GM19372 (cell line): ENCODE data around the gene CMTM8.

Experiments used
- ATAC-seq: cut with Tn5 transposase; IDR thresholded peaks from one replicate; pipeline ENCODE4 v1.9.1; 2021; ENCODE audit warnings: mild to moderate bottlenecking, low read depth, moderate library complexity; ENCODE audit not compliant: unreplicated experiment

CMTM8 gene

DNA sequence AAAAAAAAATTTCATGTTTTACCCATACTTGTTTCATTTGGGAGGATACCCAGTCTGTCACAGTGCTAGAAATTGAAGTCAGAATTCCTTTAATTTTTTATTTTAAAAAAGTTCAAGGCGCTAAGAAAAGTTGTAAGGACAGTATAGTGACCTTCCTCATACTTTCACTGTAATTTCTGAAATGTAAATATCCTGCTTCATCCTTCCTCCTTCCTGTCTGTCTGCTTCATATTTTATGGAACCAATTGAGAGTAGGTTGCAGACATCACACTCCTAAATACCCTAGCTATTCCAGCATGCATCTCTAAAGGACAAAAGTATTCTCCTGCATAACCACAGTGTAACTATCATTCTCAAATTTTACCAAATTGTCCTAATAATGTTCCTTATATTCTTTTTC is 35.8 kb downstream of the CMTM8 start:
- no peak for ATAC-seq

- no peak for ATAC-seq
Observed at GRCh38 chr3:32275506-32275905, 37.0 kb downstream of the CMTM8 start.

DNA sequence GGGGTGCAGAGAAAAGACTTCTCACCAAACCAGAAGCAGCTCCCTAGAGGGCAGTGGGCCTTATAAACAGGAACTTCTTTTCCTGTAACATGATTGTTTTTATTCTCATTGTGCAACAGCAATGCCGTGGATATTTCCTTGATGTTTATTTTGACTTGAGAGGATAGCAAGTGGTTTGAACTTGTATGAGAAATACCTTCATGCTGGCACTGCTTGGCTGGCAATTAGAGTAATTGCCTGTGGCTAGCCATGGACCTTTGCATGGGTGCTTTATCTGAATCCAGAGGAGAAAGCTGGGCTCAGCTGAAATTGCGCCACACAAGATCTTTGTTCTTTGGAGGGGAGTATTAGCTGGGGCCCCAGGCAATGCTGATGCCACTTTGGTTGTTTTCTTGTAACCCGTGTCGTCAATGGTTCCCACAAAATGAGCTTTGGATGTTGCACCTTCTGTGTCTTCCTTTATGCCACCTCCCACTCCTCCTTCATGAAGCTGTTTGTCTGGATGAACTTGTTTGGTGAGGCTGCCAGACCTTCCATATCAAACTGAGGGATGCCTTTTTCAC is 37.9 kb downstream of the CMTM8 start:
- no peak for ATAC-seq

GRCh38 chr3:32278714-32279113 is 40.2 kb downstream of the CMTM8 start:
- no peak for ATAC-seq

DNA sequence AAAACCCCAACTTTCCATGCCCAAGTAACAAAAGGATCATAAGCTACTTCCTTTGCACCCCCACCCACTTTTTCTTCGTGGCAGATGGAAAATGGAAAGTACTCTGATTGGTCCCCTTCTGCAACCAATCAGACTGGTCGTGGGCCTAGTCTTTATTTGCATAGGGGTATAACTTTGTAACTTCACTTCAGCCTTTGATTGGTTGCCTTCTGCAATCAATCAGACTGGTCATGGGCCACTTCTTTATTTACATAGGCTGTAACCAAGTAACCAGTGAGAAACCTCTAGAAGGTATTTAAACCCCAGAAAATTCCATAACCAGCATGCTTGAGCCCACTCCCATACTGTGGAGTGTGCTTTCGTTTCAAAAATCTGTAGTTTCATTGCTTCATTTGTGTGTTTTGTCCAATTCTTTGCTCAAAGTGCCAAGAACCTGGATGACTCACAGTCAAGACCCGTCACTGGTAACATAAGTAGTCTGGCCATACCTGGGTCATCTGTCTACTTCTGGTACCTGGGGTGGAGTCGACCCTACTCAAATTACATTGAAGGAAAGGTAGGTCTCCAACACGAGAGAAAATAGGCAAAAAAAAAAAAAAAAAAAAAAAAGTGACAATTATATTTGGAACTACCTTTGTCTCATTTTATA is 41.9 kb downstream of the CMTM8 start:
- no peak for ATAC-seq

DNA sequence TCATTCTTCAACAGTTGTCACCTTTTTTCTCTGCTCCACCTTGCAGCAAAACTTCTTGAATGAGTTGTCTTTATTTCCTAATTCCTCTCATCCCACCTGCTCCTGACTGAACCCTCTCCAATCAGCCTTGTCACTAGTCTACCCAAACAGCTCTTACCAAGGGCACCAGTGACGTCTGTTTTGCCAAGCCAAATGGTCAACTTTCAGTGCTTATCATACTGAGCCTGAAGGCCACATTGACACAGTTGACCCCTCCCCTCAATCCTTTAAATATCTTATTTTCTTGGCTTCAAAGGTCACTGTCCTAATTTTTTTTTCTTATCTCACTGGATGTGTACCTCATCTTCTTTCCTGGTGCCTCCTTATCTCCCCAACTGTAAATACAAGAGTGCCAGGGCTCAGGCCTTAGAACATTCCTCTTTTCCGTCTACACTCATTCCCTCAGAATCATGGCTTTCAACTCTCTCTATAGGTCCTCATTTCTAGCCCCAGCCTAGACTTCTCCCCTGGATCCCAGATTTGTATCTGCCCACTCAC is 43.2 kb downstream of the CMTM8 start:
- ATAC-seq, result no peak

GRCh38 chr3:32282578-32283154 is 44.2 kb downstream of the CMTM8 start:
- no peak for ATAC-seq

GRCh38 chr3:32283304-32283703 is 44.8 kb downstream of the CMTM8 start:
- ATAC-seq, result no peak

- no peak for ATAC-seq
Observed at GRCh38 chr3:32284443-32285212, 46.1 kb downstream of the CMTM8 start.

DNA sequence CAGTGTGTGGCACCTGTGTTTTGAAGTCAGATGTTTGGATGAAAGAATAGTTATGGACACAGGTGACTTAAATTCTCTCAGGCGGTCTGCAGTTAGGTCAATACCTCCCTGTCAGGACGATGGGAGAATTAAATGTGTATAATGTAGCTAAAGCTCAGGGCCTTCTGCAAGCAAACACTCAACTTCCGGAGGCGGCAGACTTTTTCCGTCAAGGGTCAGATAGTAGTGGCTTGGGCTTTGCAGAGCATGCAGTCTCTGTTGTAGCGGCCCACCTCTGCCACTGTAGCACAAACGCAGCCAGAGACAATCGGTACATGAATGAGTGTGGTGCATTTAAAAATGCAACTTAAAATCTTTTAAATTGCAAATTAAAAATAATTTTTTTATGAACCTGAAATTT is 47.4 kb downstream of the CMTM8 start:
- no peak for ATAC-seq

- ATAC-seq, result no peak
Observed at GRCh38 chr3:32288819-32289218, 50.3 kb downstream of the CMTM8 start.

GRCh38 chr3:32290619-32291018 is 52.1 kb downstream of the CMTM8 start:
- ATAC-seq, result no peak

- no peak for ATAC-seq
Observed at GRCh38 chr3:32292085-32292796, 53.8 kb downstream of the CMTM8 start.

- no peak for ATAC-seq
Observed at GRCh38 chr3:32293903-32294302, 55.4 kb downstream of the CMTM8 start.

DNA sequence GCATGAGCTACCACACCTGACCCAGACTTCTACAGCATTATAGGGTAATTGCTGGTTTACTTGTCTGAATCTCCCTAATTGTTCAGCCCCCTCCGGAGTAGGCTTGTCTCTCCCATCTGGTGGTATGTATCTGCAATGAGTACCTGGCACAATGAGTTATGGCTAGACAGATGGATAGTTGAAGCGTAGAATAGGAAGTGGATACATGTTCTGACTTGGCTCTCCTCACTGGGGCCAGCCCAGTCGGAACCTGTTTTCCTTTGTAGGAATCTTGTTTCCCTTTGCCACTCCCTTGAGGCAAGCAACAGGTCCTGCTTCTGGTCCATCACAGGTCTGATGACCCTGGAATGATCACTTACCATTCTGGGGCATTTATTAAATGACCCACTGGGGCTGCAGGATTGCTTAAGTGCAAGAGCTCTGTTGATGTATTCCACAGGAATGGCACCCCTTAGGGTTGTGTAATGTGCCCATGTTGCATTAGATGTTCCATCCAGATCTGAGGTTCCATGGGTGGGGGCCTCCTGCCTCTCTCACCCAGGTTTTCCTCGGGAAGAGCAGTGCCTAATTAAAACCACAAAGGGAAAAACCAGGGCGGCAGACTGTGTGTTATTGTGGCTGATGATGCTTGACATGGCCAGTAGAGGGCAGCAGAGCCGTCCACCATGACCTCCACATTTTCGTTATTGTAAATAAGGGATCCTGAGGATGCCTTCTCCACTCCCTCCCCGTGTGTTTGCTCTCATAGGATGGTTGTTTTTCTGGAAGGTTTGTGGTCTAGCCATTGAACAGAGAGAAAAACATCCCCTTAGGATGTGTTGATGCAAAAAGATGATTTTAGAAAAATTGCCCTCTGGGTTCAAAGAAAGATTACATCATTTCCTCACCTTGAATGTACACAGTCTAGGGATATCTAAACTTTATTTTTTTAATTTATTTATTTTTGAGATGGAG is 58.0 kb downstream of the CMTM8 start:
- peak; percentile 56 for ATAC-seq

GRCh38 chr3:32297366-32297765 is 58.9 kb downstream of the CMTM8 start:
- no peak for ATAC-seq

DNA sequence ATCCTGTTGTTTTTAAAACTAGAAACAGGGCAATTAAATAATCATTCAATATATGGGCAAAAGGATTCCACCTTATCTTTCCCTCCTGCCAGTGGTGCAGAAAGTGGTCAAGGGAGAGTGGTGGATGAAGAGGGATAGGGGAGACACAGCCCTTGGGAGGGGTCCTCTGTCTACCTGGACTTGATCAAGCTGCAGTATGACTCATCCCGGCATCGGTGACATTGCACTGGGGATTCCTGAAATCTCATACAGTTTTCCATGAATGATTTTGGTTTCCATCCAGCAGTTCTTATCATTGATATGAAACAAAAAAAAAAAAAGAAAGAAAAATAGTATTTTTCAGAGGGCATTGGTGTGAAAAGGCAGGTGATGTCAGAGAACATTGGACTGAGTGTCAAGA is 62.9 kb downstream of the CMTM8 start:
- no peak for ATAC-seq

DNA sequence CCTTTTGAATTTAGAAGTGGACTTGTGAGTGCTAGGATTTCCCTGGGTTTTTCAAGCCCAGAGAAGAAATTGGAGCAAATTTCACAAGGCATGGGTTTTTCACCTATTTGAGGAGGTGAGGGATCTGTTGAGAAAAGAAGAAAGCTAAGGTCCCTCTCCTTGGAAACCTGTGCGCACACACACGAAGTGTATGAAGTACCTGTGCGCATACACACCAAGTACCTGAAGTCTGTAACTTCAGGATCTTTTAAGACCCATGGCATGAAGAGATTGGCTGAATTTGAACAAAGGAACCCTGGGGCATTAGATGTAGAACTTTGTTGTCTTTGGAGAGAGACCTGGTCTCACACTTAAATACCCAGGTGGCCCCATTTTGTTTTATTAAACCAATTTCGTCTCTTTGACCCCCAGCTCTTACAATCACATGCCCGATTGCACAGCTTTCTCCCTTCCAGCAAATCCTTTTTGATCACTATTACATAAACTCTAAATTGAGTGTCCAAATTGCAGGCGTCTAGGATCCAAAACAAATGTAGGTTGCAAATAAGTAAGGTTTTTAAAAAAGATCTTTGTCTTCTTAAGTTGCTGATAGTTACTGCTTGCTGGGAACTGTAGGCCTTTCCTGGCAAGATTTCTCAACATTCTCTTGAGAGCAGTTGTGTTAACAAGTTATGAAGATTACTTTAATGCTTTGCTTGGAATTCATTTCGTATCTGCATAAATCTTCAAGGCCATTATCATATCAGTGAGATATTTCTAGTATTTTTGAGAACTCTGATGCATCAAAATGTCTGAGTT is 64.3 kb downstream of the CMTM8 start:
- no peak for ATAC-seq

DNA sequence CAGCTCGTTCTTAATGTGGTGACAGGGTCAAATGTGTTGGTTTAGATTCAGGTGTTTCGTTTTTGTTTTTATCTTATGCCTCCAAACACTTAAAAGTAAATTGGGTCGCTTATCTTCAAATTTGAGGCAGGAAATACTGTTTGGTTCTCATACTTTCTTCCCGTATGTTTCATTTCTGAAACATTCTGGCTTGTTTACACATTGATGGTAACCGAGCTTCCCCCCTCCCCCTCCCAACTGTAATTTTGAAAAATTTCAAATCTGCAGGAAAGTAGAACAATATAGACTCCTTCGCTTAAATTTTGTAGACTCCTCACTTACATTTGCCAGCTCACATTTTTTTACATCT is 64.9 kb downstream of the CMTM8 start:
- ATAC-seq, result no peak
